ENCODE results near the gene VAMP7.

- TF ChIP-seq KLF6 (CRISPR knock-in tag; IDR thresholded peaks at IDR 0.05) = no peak
- no peak for TF ChIP-seq POLR2A (IDR thresholded peaks at IDR 0.05; ENCODE audit: insufficient read depth in 1 of 2, low read depth in 2 of 2, low read length in 2 of 2)
Observed at GRCh38 chrX:155880586-155881157, 473 bp upstream of the VAMP7 start.
